HG02610 (cell line): Measurements from ENCODE around the gene HTR3C.
"Not testable (repeated sequence)": the region's sequence is repeated elsewhere in the genome, so short reads cannot be mapped to it uniquely, and the experiment has no call there.

Experiments used
- ATAC-seq: cut with Tn5 transposase; IDR thresholded peaks from one replicate; pipeline ENCODE4 v1.9.1; 2021; ENCODE audit warnings: mild to moderate bottlenecking, moderate library complexity; ENCODE audit not compliant: unreplicated experiment

HTR3C gene

GRCh38 chr3:184029443-184029842, 23.4 kb upstream of the HTR3C start:
- no peak for ATAC-seq

- no peak for ATAC-seq
Observed at GRCh38 chr3:184030536-184030935, 22.3 kb upstream of the HTR3C start.

- ATAC-seq, result no peak
Observed at GRCh38 chr3:184031187-184031792, 21.6 kb upstream of the HTR3C start, which contains the start of gene HTR3D. Gene HTR3D, plus strand, starts transcription at chr3:184031742. Its CDS starts 0 bp downstream, at chr3:184031742.

GRCh38 chr3:184037816-184038215, 15.0 kb upstream of the HTR3C start:
- ATAC-seq, result no peak

- not testable (repeated sequence) for ATAC-seq
Observed at GRCh38 chr3:184038307-184038706, 14.5 kb upstream of the HTR3C start.

GRCh38 chr3:184039414-184039813, 13.4 kb upstream of the HTR3C start:
- ATAC-seq, result no peak

GRCh38 chr3:184040010-184040409, 12.8 kb upstream of the HTR3C start:
- ATAC-seq, result no peak

GRCh38 chr3:184042617-184043016, 10.2 kb upstream of the HTR3C start:
- ATAC-seq, result no peak

GRCh38 chr3:184045995-184046394, 6.9 kb upstream of the HTR3C start:
- no peak for ATAC-seq

- no peak for ATAC-seq
Observed at GRCh38 chr3:184050217-184050847, 2.5 kb upstream of the HTR3C start.

GRCh38 chr3:184058029-184058428, 5.2 kb downstream of the HTR3C start:
- no peak for ATAC-seq

- no peak for ATAC-seq
Observed at GRCh38 chr3:184059424-184059823, 6.6 kb downstream of the HTR3C start.

- ATAC-seq, result no peak
Observed at GRCh38 chr3:184062637-184063036, 9.8 kb downstream of the HTR3C start.

GRCh38 chr3:184066211-184066610, 13.4 kb downstream of the HTR3C start:
- ATAC-seq, result no peak

GRCh38 chr3:184067573-184068055, 14.8 kb downstream of the HTR3C start:
- no peak for ATAC-seq

GRCh38 chr3:184068344-184068743, 15.5 kb downstream of the HTR3C start:
- no peak for ATAC-seq

GRCh38 chr3:184071142-184071541, 18.3 kb downstream of the HTR3C start:
- ATAC-seq, result not testable (repeated sequence)

- ATAC-seq, result no peak
Observed at GRCh38 chr3:184073621-184074020, 20.8 kb downstream of the HTR3C start.

- no peak for ATAC-seq
Observed at GRCh38 chr3:184075901-184076300, 23.1 kb downstream of the HTR3C start.

GRCh38 chr3:184077881-184078280, 25.0 kb downstream of the HTR3C start:
- ATAC-seq, result no peak

GRCh38 chr3:184078851-184079250, 26.0 kb downstream of the HTR3C start:
- no peak for ATAC-seq

GRCh38 chr3:184081116-184081830, 28.4 kb downstream of the HTR3C start:
- no peak for ATAC-seq
